GM19467 (cell line): Measurements from ENCODE around the gene RALGDS.

Experiments
- ATAC-seq: cut with Tn5 transposase; IDR thresholded peaks from one replicate; pipeline ENCODE4 v1.9.1; 2021; ENCODE audit warnings: mild to moderate bottlenecking, moderate library complexity; ENCODE audit not compliant: unreplicated experiment

RALGDS gene

GRCh38 chr9:133108794-133109641 is 12.0 kb downstream of the RALGDS start:
- no peak for ATAC-seq

GRCh38 chr9:133107961-133108793 is 12.9 kb downstream of the RALGDS start:
- ATAC-seq = no peak

GRCh38 chr9:133107245-133107722 is 13.8 kb downstream of the RALGDS start:
- no peak for ATAC-seq

- no peak for ATAC-seq
Measured at GRCh38 chr9:133106511-133107244, 14.4 kb downstream of the RALGDS start.

- no peak for ATAC-seq
Measured at GRCh38 chr9:133105461-133105770, 15.6 kb downstream of the RALGDS start.

GRCh38 chr9:133104718-133105460 is 16.2 kb downstream of the RALGDS start:
- no peak for ATAC-seq

- ATAC-seq = no peak
Measured at GRCh38 chr9:133103987-133104505, 17.0 kb downstream of the RALGDS start.

GRCh38 chr9:133103183-133103986 is 17.7 kb downstream of the RALGDS start:
- ATAC-seq = no peak

GRCh38 chr9:133102190-133103021 is 18.6 kb downstream of the RALGDS start:
- ATAC-seq = no peak

GRCh38 chr9:133101356-133102189 is 19.5 kb downstream of the RALGDS start:
- ATAC-seq = no peak

GRCh38 chr9:133100506-133101355 is 20.3 kb downstream of the RALGDS start:
- ATAC-seq = no peak

GRCh38 chr9:133099726-133100505 is 21.1 kb downstream of the RALGDS start:
- no peak for ATAC-seq

GRCh38 chr9:133098871-133099270 is 22.2 kb downstream of the RALGDS start:
- no peak for ATAC-seq

- no peak for ATAC-seq
Measured at GRCh38 chr9:133098104-133098754, 22.8 kb downstream of the RALGDS start.

GRCh38 chr9:133094842-133095393 is 26.1 kb downstream of the RALGDS start:
- no peak for ATAC-seq
